ENCODE results near the gene TSPAN33.
A peak's percentile ranks its signal among the peaks of the same experiment; 100 is the strongest.

TSPAN33 gene

DNA sequence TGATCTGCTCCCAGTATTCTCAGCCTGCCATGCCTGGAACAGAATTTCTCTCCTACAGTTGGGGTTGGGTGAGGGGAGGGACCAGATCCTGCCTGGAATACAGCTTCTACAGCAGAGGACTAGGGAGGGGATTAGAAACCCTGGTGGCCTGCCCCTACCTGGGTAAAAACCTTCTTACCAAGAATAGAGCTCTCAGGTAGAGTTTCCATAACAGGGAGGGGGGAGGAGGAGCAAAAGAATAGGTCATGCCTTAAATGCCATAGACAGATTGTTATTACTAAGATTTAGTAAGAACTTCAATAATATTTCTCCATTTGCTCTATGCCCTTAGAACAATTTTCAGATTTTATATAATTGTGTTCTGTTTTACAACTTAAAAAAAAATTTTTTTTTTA is 33.5 kb upstream of the TSPAN33 start:
- Histone ChIP-seq H3K9ac (ENCODE audit: low read depth, low read length, poor library complexity) (no peak overlapping the region), H3K27ac (replicated peaks; ENCODE audit: low read length) (no peak overlapping the region), H3K27me3 (ENCODE audit: control insufficient read depth in 3 of 3, insufficient read depth in 3 of 3, low read depth in 1 of 3, low read length in 3 of 3) (peaks cover 0 to 11% (median 0%) of the 10 kb centered on the region in 3 experiments), H3K23ac (ENCODE audit: low read depth, low read length, poor library complexity) (no peak overlapping the region), H3K4ac (ENCODE audit: low read length) (no peak overlapping the region), H3K4me3 (ENCODE audit: low read length in 2 of 2) (no peak overlapping the region), H4K91ac (ENCODE audit: low read depth, low read length, poor library complexity) (no peak overlapping the region), H3K4me2 (ENCODE audit: insufficient read depth, low read length, poor library complexity, severe bottlenecking) (no peak overlapping the region), H3K36me3 (replicated peaks in 1 of 2; ENCODE audit: control insufficient read depth in 2 of 2, insufficient read depth in 2 of 2, low read length in 2 of 2) (no peaks in the 10 kb centered on the region), H3K9me3 (replicated peaks in 1 of 2; ENCODE audit: control insufficient read depth in 2 of 2, insufficient read depth in 1 of 2, low read depth in 1 of 2, low read length in 2 of 2) (peaks cover 0 to 4% of the 10 kb centered on the region in 2 donors), H2BK15ac (ENCODE audit: low read length) (no peak overlapping the region), H3K14ac (ENCODE audit: low read length) (no peak overlapping the region), H2AFZ (ENCODE audit: low read length) (peak overlapping the region; percentile 82), H2BK120ac (ENCODE audit: low read depth, low read length) (no peak overlapping the region), H3K79me1 (ENCODE audit: low read depth, low read length) (no peaks in the 10 kb centered on the region), H3K4me1 (ENCODE audit: control insufficient read depth in 2 of 2, insufficient read depth in 1 of 2, low read depth in 1 of 2, low read length in 2 of 2) (peaks cover 6% of the 10 kb centered on the region in 2 donors), H2AK5ac (ENCODE audit: low read depth, low read length) (no peak overlapping the region), H4K8ac (ENCODE audit: low read depth, low read length) (no peak overlapping the region), H3K18ac (ENCODE audit: low read length) (no peak overlapping the region), H2BK12ac (ENCODE audit: low read length) (no peak overlapping the region), H2BK5ac (ENCODE audit: low read length) (no peak overlapping the region)
- DNase-seq (ENCODE audit: low spot score) = no peak

DNA sequence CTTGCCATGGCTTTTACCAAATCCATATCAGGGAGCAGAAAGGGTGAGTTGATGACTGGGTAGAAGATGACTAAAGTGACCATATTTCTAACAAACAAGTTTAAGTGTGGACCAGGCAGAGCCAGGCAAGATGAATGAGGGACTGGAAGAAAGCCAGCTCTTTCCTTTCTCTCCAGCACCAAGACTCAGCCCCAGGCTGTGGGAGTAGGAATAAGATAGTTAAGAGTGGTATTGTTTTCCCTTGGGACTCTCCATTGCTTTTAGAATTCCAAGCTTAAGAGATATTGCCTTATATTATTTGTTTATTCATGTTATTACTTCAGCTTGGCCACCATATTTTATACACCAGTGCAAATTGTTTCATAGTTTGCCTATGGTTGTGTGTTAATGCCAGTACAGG is 28.8 kb upstream of the TSPAN33 start:
- no peak overlapping the region for H2BK120ac ChIP-seq (ENCODE audit: low read depth, low read length)

GRCh38 chr7:129118182-129118581 is 26.3 kb upstream of the TSPAN33 start:
- no peaks in the 10 kb centered on the region for H3K36me3 ChIP-seq (replicated peaks in 1 of 2; ENCODE audit: control insufficient read depth in 2 of 2, insufficient read depth in 2 of 2, low read length in 2 of 2)
- H2BK12ac ChIP-seq (ENCODE audit: low read length) = no peak overlapping the region
- no peak overlapping the region for H2AFZ ChIP-seq (ENCODE audit: low read length)
- no peak overlapping the region for H3K14ac ChIP-seq (ENCODE audit: low read length)
- H3K4me2 ChIP-seq (ENCODE audit: insufficient read depth, low read length, poor library complexity, severe bottlenecking) = no peak overlapping the region
- peaks cover 0 to 9% (median 0%) of the 10 kb centered on the region in 3 experiments for H3K27me3 ChIP-seq (ENCODE audit: control insufficient read depth in 3 of 3, insufficient read depth in 3 of 3, low read depth in 1 of 3, low read length in 3 of 3)
- DNase-seq (ENCODE audit: low spot score) = no peak
- H3K18ac ChIP-seq (ENCODE audit: low read length) = no peak overlapping the region
- H2BK5ac ChIP-seq (ENCODE audit: low read length) = no peak overlapping the region
- no peaks in the 10 kb centered on the region for H3K4me1 ChIP-seq (ENCODE audit: control insufficient read depth in 2 of 2, insufficient read depth in 1 of 2, low read depth in 1 of 2, low read length in 2 of 2)
- H2BK120ac ChIP-seq (ENCODE audit: low read depth, low read length) = no peak overlapping the region
- no peak overlapping the region for H3K4ac ChIP-seq (ENCODE audit: low read length)
- no peak overlapping the region for H3K4me3 ChIP-seq (ENCODE audit: low read length in 2 of 2)
- H2AK5ac ChIP-seq (ENCODE audit: low read depth, low read length) = no peak overlapping the region
- no peak overlapping the region for H4K8ac ChIP-seq (ENCODE audit: low read depth, low read length)
- no peak overlapping the region for H3K27ac ChIP-seq (replicated peaks; ENCODE audit: low read length)
- no CpG with 5 or more reads among the region's 7 CpGs for WGBS, 2 donors (ENCODE audit: extremely low coverage in 2 of 2, insufficient read length in 2 of 2, insufficient replicate concordance in 1 of 2)
- H3K9ac ChIP-seq (ENCODE audit: low read depth, low read length, poor library complexity) = no peak overlapping the region
- H2BK15ac ChIP-seq (ENCODE audit: low read length) = no peak overlapping the region
- no peak overlapping the region for H3K23ac ChIP-seq (ENCODE audit: low read depth, low read length, poor library complexity)
- no peaks in the 10 kb centered on the region for H3K79me1 ChIP-seq (ENCODE audit: low read depth, low read length)
- peaks cover 0 to 8% of the 10 kb centered on the region in 2 donors for H3K9me3 ChIP-seq (replicated peaks in 1 of 2; ENCODE audit: control insufficient read depth in 2 of 2, insufficient read depth in 1 of 2, low read depth in 1 of 2, low read length in 2 of 2)
- no peak overlapping the region for H4K91ac ChIP-seq (ENCODE audit: low read depth, low read length, poor library complexity)

More for the DNA sequence above, 28.8 kb upstream of the TSPAN33 start:
- no peak overlapping the region for H3K23ac ChIP-seq (ENCODE audit: low read depth, low read length, poor library complexity)
- no peak overlapping the region for H4K8ac ChIP-seq (ENCODE audit: low read depth, low read length)
- H4K91ac ChIP-seq (ENCODE audit: low read depth, low read length, poor library complexity) = no peak overlapping the region
- peaks cover 0 to 4% of the 10 kb centered on the region in 2 donors for H3K9me3 ChIP-seq (replicated peaks in 1 of 2; ENCODE audit: control insufficient read depth in 2 of 2, insufficient read depth in 1 of 2, low read depth in 1 of 2, low read length in 2 of 2)
- H3K18ac ChIP-seq (ENCODE audit: low read length) = no peak overlapping the region
- no peak overlapping the region for H2AFZ ChIP-seq (ENCODE audit: low read length)
- H3K27ac ChIP-seq (replicated peaks; ENCODE audit: low read length) = no peak overlapping the region
- H3K79me1 ChIP-seq (ENCODE audit: low read depth, low read length) = no peaks in the 10 kb centered on the region
- H2BK12ac ChIP-seq (ENCODE audit: low read length) = no peak overlapping the region
- no peak overlapping the region for H3K9ac ChIP-seq (ENCODE audit: low read depth, low read length, poor library complexity)
- no peak overlapping the region for H3K4me3 ChIP-seq (ENCODE audit: low read length in 2 of 2)
- H3K4me2 ChIP-seq (ENCODE audit: insufficient read depth, low read length, poor library complexity, severe bottlenecking) = no peak overlapping the region
- no peak overlapping the region for H3K14ac ChIP-seq (ENCODE audit: low read length)
- H3K4ac ChIP-seq (ENCODE audit: low read length) = no peak overlapping the region
- DNase-seq (ENCODE audit: low spot score) = no peak
- no peak overlapping the region for H2BK15ac ChIP-seq (ENCODE audit: low read length)
- no peak overlapping the region for H2BK5ac ChIP-seq (ENCODE audit: low read length)
- H3K4me1 ChIP-seq (ENCODE audit: control insufficient read depth in 2 of 2, insufficient read depth in 1 of 2, low read depth in 1 of 2, low read length in 2 of 2) = peaks cover 2 to 3% of the 10 kb centered on the region in 2 donors
- H3K27me3 ChIP-seq (ENCODE audit: control insufficient read depth in 3 of 3, insufficient read depth in 3 of 3, low read depth in 1 of 3, low read length in 3 of 3) = peaks cover 0 to 9% (median 0%) of the 10 kb centered on the region in 3 experiments
- no peaks in the 10 kb centered on the region for H3K36me3 ChIP-seq (replicated peaks in 1 of 2; ENCODE audit: control insufficient read depth in 2 of 2, insufficient read depth in 2 of 2, low read length in 2 of 2)
- no peak overlapping the region for H2AK5ac ChIP-seq (ENCODE audit: low read depth, low read length)

DNA sequence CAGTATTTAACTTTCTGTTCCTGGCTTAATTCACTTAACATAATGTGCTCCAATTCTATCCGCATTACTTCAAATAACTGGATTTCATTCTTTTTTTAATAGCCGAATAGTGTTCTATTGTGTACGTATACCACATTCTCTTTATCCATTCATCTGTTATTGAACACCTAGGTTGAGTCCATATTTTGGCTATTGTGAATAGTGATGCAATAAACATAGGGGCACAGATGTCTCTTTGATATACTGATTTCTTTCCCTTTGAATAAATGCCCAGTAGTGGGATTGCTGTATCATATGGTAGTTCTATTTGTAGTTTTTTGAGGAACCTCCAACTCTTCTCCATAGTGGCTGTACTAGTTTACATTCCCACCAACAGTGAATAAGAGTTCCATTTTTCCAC is 25.5 kb upstream of the TSPAN33 start:
- Histone ChIP-seq H3K9me3 (replicated peaks in 1 of 2; ENCODE audit: control insufficient read depth in 2 of 2, insufficient read depth in 1 of 2, low read depth in 1 of 2, low read length in 2 of 2) (peaks cover 0 to 8% of the 10 kb centered on the region in 2 donors), H3K27ac (replicated peaks; ENCODE audit: low read length) (no peak overlapping the region), H3K36me3 (replicated peaks in 1 of 2; ENCODE audit: control insufficient read depth in 2 of 2, insufficient read depth in 2 of 2, low read length in 2 of 2) (no peaks in the 10 kb centered on the region), H3K4me3 (ENCODE audit: low read length in 2 of 2) (no peak overlapping the region), H3K4ac (ENCODE audit: low read length) (no peak overlapping the region), H3K79me1 (ENCODE audit: low read depth, low read length) (no peaks in the 10 kb centered on the region), H2BK5ac (ENCODE audit: low read length) (no peak overlapping the region), H3K9ac (ENCODE audit: low read depth, low read length, poor library complexity) (no peak overlapping the region), H2BK15ac (ENCODE audit: low read length) (no peak overlapping the region), H4K8ac (ENCODE audit: low read depth, low read length) (no peak overlapping the region), H3K4me2 (ENCODE audit: insufficient read depth, low read length, poor library complexity, severe bottlenecking) (no peak overlapping the region), H2AK5ac (ENCODE audit: low read depth, low read length) (no peak overlapping the region), H3K4me1 (ENCODE audit: control insufficient read depth in 2 of 2, insufficient read depth in 1 of 2, low read depth in 1 of 2, low read length in 2 of 2) (no peaks in the 10 kb centered on the region), H3K27me3 (ENCODE audit: control insufficient read depth in 3 of 3, insufficient read depth in 3 of 3, low read depth in 1 of 3, low read length in 3 of 3) (peaks cover 0 to 9% (median 0%) of the 10 kb centered on the region in 3 experiments), H2AFZ (ENCODE audit: low read length) (no peak overlapping the region), H3K23ac (ENCODE audit: low read depth, low read length, poor library complexity) (no peak overlapping the region), H2BK12ac (ENCODE audit: low read length) (no peak overlapping the region), H3K14ac (ENCODE audit: low read length) (no peak overlapping the region), H2BK120ac (ENCODE audit: low read depth, low read length) (no peak overlapping the region), H3K18ac (ENCODE audit: low read length) (no peak overlapping the region), H4K91ac (ENCODE audit: low read depth, low read length, poor library complexity) (no peak overlapping the region)
- DNase-seq (ENCODE audit: low spot score) = no peak
- WGBS, 2 donors (ENCODE audit: extremely low coverage in 2 of 2, insufficient read length in 2 of 2, insufficient replicate concordance in 1 of 2) = no CpG with 5 or more reads among the region's 3 CpGs

Measured in neuronal stem cell (in vitro differentiated cells).